Endothelial cell of umbilical vein (primary cell): ENCODE measurements around the gene PAK5. TPM values are rescaled to one million over a fixed set of nuclear protein-coding genes. Genes with fewer than 3 reads are reported as not detected.

ENCODE experiments used
- BruUV-seq: library from RNA; stranded (reverse); fragments of 400-500 nt; replicated peaks from 2 replicates; lab custom pipeline; 2021; lab: Mats Ljungman, UMichigan
- CTCF ChIA-PET: fragments of 300-600, 350-600 bp; sonication (Branson Sonifier 250); formaldehyde crosslinking; loops from one replicate; lab custom pipeline; 2021; ENCODE audit warnings: antibody characterized with exemption, inconsistent platforms; lab: Charles Lee
- POLR2A ChIA-PET: fragments of 300-600, 350-600 bp; sonication (Branson Sonifier 250); formaldehyde crosslinking; loops from one replicate; lab custom pipeline; 2021; ENCODE audit warnings: antibody characterized with exemption, inconsistent platforms; lab: Charles Lee
- DNase-seq: peaks from one replicate; pipeline ENCODE4 v3.0.0-alpha.2; 2011; ENCODE audit warnings: low read depth, low spot score
- FAIRE-seq: peaks from 2 replicates; lab custom pipeline; 2011; peaks lifted over from hg19 to GRCh38; lab: Jason Lieb, UNC
- H2AFZ ChIP-seq: 2 replicates; pipeline ENCODE4 v1.6.0; 2012; ENCODE audit warnings: low read depth, low read length, control low read depth, inconsistent platforms
- H3K27ac ChIP-seq: 2 replicates; pipeline ENCODE4 v1.5.1; 2011; ENCODE audit warnings: low read depth, mild to moderate bottlenecking, control low read depth, low read length, moderate library complexity; ENCODE audit not compliant: insufficient read depth
- H3K27me3 ChIP-seq, 2 experiments: 2 replicates each; pipeline versions ENCODE4 v1.6.0 to v1.6.1; 2011; ENCODE audit warnings: low read length in 2 of 2, mixed read lengths in 1 of 2; ENCODE audit not compliant: control insufficient read depth in 2 of 2, insufficient read depth in 2 of 2
- H3K36me3 ChIP-seq, 2 experiments: 2 replicates in 1 of 2; 3 replicates in 1 of 2; pipeline ENCODE4 v1.5.1; 2011; ENCODE audit warnings: low read length in 2 of 2, mild to moderate bottlenecking in 1 of 2, moderate library complexity in 1 of 2; ENCODE audit not compliant: control insufficient read depth in 2 of 2, insufficient read depth in 2 of 2; ENCODE audit errors: extremely low read depth in 1 of 2
- H3K4me1 ChIP-seq: 3 replicates; pipeline ENCODE4 v1.5.1; 2011; ENCODE audit warnings: mild to moderate bottlenecking, low read length; ENCODE audit not compliant: control insufficient read depth, insufficient read depth; ENCODE audit errors: extremely low read depth
- H3K4me2 ChIP-seq: 2 replicates; pipeline ENCODE4 v1.6.1; 2011; ENCODE audit warnings: low read length, control low read depth, mixed read lengths; ENCODE audit not compliant: insufficient read depth
- H3K4me3 ChIP-seq, 3 experiments: fragments of 200-600 bp in 1 of 3; sonication (generic), shearing (Covaris generic) in 1 of 3; replicated peaks in 1 of 3; 2 replicates each; pipeline ENCODE4 v1.5.1; 2011 to 2016; ENCODE audit warnings: control low read depth in 3 of 3, low read length in 3 of 3, mild to moderate bottlenecking in 2 of 3, inconsistent platforms in 1 of 3, low read depth in 1 of 3, moderate library complexity in 1 of 3; ENCODE audit not compliant: insufficient read depth in 1 of 3
- H3K79me2 ChIP-seq: 2 replicates; pipeline ENCODE4 v1.6.0; 2012; ENCODE audit warnings: low read length, inconsistent platforms; ENCODE audit not compliant: control insufficient read depth, insufficient read depth
- H3K9ac ChIP-seq: replicated peaks from 2 replicates; pipeline ENCODE3; 2011; ENCODE audit warnings: low read length, control low read depth; ENCODE audit not compliant: insufficient read depth; ENCODE audit errors: extremely low read depth
- H3K9me1 ChIP-seq: replicated peaks from 3 replicates; pipeline ENCODE4 v1.6.0; 2011; ENCODE audit warnings: mild to moderate bottlenecking, low read length; ENCODE audit not compliant: control insufficient read depth, insufficient read depth; ENCODE audit errors: extremely low read depth
- H3K9me3 ChIP-seq: replicated peaks from 2 replicates; pipeline ENCODE4 v1.5.1; 2012; ENCODE audit warnings: low read length, inconsistent platforms; ENCODE audit not compliant: control insufficient read depth, insufficient read depth
- H4K20me1 ChIP-seq: replicated peaks from 2 replicates; pipeline ENCODE3; 2011; ENCODE audit warnings: mild to moderate bottlenecking, low read length; ENCODE audit not compliant: control insufficient read depth, insufficient read depth; ENCODE audit errors: extremely low read depth
- CTCF ChIP-seq, 2 donors: IDR thresholded peaks; 1 replicate in 1 of 2; 2 replicates in 1 of 2; pipeline ENCODE4 v1.5.1; 2011; ENCODE audit warnings: low read length in 2 of 2, mild to moderate bottlenecking in 2 of 2, moderate library complexity in 2 of 2, control low read depth in 1 of 2, inconsistent platforms in 1 of 2, low read depth in 1 of 2; ENCODE audit not compliant: insufficient read depth in 1 of 2; ENCODE audit errors: extremely low read depth in 1 of 2
- EZH2 ChIP-seq: IDR thresholded peaks from 2 replicates; pipeline ENCODE4 v1.6.1; 2012; ENCODE audit warnings: borderline replicate concordance, low read depth, mild to moderate bottlenecking, moderate library complexity, low read length, inconsistent platforms; ENCODE audit not compliant: severe bottlenecking
- FOS ChIP-seq: IDR thresholded peaks from 2 replicates; pipeline ENCODE4 v1.6.1; 2011; ENCODE audit warnings: mild to moderate bottlenecking, low read length, moderate library complexity, borderline replicate concordance; ENCODE audit not compliant: insufficient read depth
- GATA2 ChIP-seq: IDR thresholded peaks from 2 replicates; pipeline ENCODE4 v1.7.0; 2011; ENCODE audit warnings: low read depth, mild to moderate bottlenecking, moderate library complexity, mixed read lengths, low read length; ENCODE audit not compliant: insufficient read length, insufficient read depth
- JUN ChIP-seq: IDR thresholded peaks from 2 replicates; pipeline ENCODE4 v1.6.1; 2011; ENCODE audit warnings: borderline replicate concordance, low read depth; ENCODE audit not compliant: insufficient read length, insufficient read depth
- MAX ChIP-seq: IDR thresholded peaks from 2 replicates; pipeline ENCODE4 v1.6.1; 2011; ENCODE audit not compliant: insufficient read depth, insufficient read length
- MYC ChIP-seq: IDR thresholded peaks from one replicate; pipeline ENCODE4 v1.6.1; 2011; ENCODE audit warnings: mild to moderate bottlenecking, low read depth, low read length
- POLR2A ChIP-seq: IDR thresholded peaks from 2 replicates; pipeline ENCODE4 v1.6.1; 2012; ENCODE audit warnings: low read depth, mild to moderate bottlenecking, control low read depth, low read length
- POLR2AphosphoS5 ChIP-seq: IDR thresholded peaks from 2 replicates; pipeline ENCODE4 v1.6.1; 2012; ENCODE audit warnings: low read depth, mild to moderate bottlenecking, control low read depth, low read length, moderate library complexity; ENCODE audit not compliant: insufficient read depth
- dilution Hi-C: fragments of 300-500 bp; cut with MboI; formaldehyde crosslinking; loops from one replicate; pipeline ENCODE4 v1.15.0; 2019; ENCODE audit warnings: low sequenced_read_pairs; ENCODE audit not compliant: extremely low pct_ligation_motif_present
- intact Hi-C: fragments of 100-400 bp; cut with micrococcal nuclease; formaldehyde crosslinking; loops from one replicate; pipeline ENCODE4 v1.10.0; 2022
- polyA plus RNA-seq, 4 experiments: library from polyadenylated mRNA; depleted of rRNA in 3 of 4; stranded (reverse) in 3 of 4; unstranded in 1 of 4; fragments of >200 nt; gene quantifications; 2 replicates each; pipeline versions ENCODE4 v1.2.1 to v1.2.3, GENCODE V29; 2011 to 2012; ENCODE audit warnings: missing spikeins in 1 of 4
- total RNA-seq: library from RNA; stranded (reverse); gene quantifications from 2 replicates; pipeline ENCODE4 v1.2.3, GENCODE V29; 2021

The PAK5 gene
- total and polyA plus RNA-seq, 2 donors (not counting 3 experiments of a cell fraction or from before 2014, with no cell fraction given), result not detected

- no peak overlapping the region for H3K4me2 ChIP-seq
- FAIRE-seq, result no peak
- no peak overlapping the region for H3K27ac ChIP-seq
- H3K9me1 ChIP-seq, result no peaks in the 10 kb centered on the region
- ChIA-PET CTCF (no interaction called here), POLR2A (no interaction called here)
- BruUV-seq, result no TSS peak
- DNase-seq, result no peak
- intact Hi-C loops, result no loop called here
- no peak overlapping the region for H3K4me3 ChIP-seq
- no peaks in the 10 kb centered on the region for H3K9me3 ChIP-seq
- no peaks in the 10 kb centered on the region for H3K4me1 ChIP-seq
- dilution Hi-C loops, result no loop called here
- TF ChIP-seq MAX (no peak), GATA2 (no peak), EZH2 (no peak), JUN (no peak), MYC (no peak)
- no peaks in the 10 kb centered on the region for H3K27me3 ChIP-seq
- no peaks in the 10 kb centered on the region for H4K20me1 ChIP-seq
- no peak overlapping the region for H3K9ac ChIP-seq
- no peaks in the 10 kb centered on the region for H3K36me3 ChIP-seq
- no peaks in the 10 kb centered on the region for H3K79me2 ChIP-seq
- no peak overlapping the region for H2AFZ ChIP-seq
These were observed 96.9 kb downstream of the PAK5 start for GRCh38 chr20:9741996-9742395.

- no peaks in the 10 kb centered on the region for H4K20me1 ChIP-seq
- no peak overlapping the region for H3K4me3 ChIP-seq
- FAIRE-seq (no peak), DNase-seq (no peak)
- no peak overlapping the region for H3K27ac ChIP-seq
- H3K4me1 ChIP-seq, result no peaks in the 10 kb centered on the region
- no peaks in the 10 kb centered on the region for H3K27me3 ChIP-seq
- BruUV-seq, result no TSS peak
- H3K9ac ChIP-seq, result no peak overlapping the region
- H3K79me2 ChIP-seq, result no peaks in the 10 kb centered on the region
- H3K9me1 ChIP-seq, result no peaks in the 10 kb centered on the region
- no peak for TF ChIP-seq POLR2A
- TF ChIP-seq FOS, result no peak
- no peak for TF ChIP-seq MYC
- no peak for TF ChIP-seq JUN
- TF ChIP-seq POLR2AphosphoS5, result no peak
- TF ChIP-seq EZH2, result no peak
- no peak for TF ChIP-seq CTCF (IDR thresholded peaks at IDR 0.05; ENCODE audit: extremely low read depth in 1 of 2, insufficient read depth in 1 of 2, low read depth in 1 of 2, low read length in 2 of 2)
- dilution Hi-C loops (no loop called here), intact Hi-C loops (no loop called here)
- no peaks in the 10 kb centered on the region for H3K9me3 ChIP-seq
- no peak overlapping the region for H3K4me2 ChIP-seq
- no peak overlapping the region for H2AFZ ChIP-seq
- H3K36me3 ChIP-seq, result no peaks in the 10 kb centered on the region
- ChIA-PET CTCF (no interaction called here), POLR2A (no interaction called here)
These were observed 98.4 kb downstream of the PAK5 start for GRCh38 chr20:9740486-9740885.
